NCI-H446 treated with DMSO at 0.1 percent for 48 hours (cell line): ENCODE results near the gene KIF3B.
"Not testable (repeated sequence)": the region's sequence is repeated elsewhere in the genome, so short reads cannot be mapped to it uniquely, and the experiment has no call there.

Experiments
- DNase-seq: peaks from one replicate; lab custom pipeline; 2025; lab: John Stamatoyannopoulos, UW

The KIF3B gene

GRCh38 chr20:32296412-32296811, 19.0 kb downstream of the KIF3B start:
- DNase-seq = no peak

DNA sequence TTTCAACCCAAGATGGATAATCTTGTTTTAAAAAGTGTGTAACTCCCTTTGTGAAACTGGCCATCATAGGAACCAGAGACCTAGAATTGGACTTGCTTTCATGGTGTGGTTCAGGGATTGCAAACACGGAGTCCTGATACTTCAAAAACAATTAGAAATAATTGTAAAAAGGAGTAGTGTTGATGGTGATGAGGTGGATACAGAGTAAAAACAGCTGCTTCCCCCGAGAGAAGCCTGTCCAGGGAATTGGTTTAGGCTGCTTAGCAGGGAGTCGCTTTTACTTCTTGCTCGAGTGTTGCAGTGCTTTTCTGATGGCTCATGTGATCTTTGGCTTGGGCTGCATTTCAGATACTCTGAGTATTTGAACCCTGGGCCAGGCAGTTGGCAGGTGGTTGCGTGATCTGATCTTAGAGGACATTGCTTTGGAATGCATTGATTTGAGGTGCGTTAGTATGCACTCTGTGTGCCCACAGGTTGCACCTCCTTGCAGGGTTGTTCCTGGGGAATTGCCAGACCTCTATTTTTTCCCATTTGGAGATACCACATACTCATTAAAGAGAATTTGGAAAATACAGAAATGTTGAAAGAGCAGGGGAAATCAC, 19.5 kb downstream of the KIF3B start:
- no peak for DNase-seq

GRCh38 chr20:32297439-32297838, 20.0 kb downstream of the KIF3B start:
- DNase-seq = no peak

DNA sequence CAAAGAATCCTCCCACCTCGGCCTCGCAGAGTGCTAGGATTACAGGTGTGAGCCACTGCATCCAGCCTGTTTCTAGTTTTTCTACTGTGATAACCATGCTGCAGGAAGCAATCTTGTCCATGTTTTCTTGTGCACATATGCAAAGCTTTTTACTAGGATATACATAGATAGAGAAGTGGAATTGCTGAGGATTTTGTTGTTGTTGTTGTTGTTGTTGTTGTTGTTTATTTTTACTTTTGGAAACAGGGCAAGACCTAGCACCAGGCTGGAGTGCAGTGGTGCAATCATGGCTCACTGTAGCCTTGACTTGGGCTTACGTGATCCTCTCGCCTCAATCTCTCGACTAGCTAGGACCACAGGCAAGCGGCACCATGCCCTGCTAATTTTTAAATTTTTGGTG, 23.2 kb downstream of the KIF3B start:
- no peak for DNase-seq

DNA sequence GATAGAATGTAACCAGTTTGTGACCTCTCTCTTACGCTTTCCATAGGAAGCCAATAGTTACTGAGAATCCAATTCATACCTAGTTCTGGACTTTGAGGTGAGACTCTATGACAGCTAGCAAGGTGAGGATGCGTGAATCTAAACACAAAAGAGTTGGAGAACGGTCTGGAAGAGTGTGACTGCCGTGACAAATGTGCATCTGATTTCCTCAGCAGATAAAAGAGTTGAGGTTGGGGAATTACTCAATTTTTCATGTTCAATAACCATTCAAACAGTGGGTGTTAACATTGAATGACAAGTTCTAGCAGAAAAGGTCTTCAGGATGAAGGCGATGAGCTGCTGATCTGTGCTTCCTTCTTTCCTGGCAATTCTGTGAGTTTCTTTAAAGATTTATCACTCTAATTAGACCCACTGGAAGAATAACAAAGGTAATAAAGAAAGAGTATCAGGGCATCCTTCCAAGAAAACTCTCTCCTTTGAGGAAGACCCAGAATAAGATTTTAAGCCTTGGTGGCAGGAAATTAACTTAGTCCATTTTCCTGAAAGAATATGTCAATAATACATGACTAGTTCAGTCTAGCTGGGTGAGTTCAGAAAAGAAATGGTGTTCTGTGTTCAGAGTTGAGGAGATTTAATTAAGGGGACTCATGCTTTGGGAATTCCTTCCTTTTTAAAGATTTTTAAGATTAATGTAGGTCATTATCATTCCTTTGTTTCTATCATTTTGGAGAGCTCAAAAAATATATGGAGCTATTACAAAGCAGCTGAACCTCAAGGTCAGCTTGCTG, 24.5 kb downstream of the KIF3B start:
- no peak for DNase-seq

DNA sequence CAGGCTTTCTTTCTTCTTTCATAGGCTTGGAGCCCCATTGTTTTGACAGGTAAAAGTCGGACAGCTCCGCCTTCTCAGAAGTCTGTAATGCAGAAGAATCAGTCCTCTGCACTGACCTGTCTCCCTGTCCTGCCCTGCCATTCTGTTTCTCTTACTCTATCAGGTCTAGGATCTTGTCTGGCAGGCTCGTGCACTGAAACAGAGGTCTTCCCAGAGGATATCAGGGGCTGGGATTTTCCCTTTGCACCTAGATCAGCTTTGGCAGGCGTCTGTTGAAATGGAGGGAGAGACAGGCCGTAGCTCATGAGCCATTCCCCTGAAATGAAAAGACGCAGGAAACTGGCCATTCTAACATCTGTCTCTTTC, 25.0 kb downstream of the KIF3B start:
- no peak for DNase-seq

- no peak for DNase-seq
Observed at GRCh38 chr20:32304131-32304746, 26.8 kb downstream of the KIF3B start.

- no peak for DNase-seq
Observed at GRCh38 chr20:32312718-32313424, 35.4 kb downstream of the KIF3B start.

DNA sequence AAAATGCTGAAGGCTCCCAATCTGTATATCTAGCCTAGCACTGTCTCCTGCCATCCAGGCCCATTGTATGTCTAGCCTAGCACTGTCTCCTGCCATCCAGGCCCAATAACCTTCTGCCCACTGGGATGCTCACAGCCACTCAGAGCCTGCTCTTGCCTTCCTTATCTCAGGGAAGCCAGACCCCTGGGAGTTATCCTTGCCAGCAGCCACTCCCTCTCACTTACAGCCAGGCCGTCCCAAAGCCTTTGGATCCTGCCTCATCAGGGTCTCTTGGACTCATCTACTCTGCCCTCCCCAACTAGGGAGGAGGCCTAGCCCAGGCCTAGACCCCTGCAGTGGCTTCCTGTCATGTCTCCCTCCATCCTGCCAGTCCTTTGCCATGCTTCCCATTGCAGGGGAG, 37.3 kb downstream of the KIF3B start:
- DNase-seq = no peak

- no peak for DNase-seq
Observed at GRCh38 chr20:32315399-32315798, 37.9 kb downstream of the KIF3B start.

- no peak for DNase-seq
Observed at GRCh38 chr20:32315891-32316290, 38.4 kb downstream of the KIF3B start.

GRCh38 chr20:32316667-32317066, 39.2 kb downstream of the KIF3B start:
- DNase-seq = no peak

DNA sequence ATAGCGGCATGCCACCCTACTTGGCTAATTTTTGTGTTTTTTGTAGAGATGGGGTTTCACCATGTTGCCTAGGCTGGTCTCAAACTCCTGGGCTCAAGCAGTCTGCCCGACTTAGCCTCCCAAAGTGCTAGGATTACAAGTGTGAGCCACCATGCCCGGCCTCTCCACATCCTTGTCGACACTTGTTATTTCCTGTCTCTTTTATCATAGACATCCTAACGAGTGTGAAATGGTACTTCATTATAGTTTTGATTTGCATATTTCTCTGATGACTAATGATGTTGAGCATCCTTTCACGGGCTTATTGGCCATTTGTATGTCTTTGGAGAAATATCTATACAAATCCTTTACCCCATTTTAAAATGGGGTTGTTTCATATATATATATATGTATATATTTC, 41.6 kb downstream of the KIF3B start:
- DNase-seq = no peak

DNA sequence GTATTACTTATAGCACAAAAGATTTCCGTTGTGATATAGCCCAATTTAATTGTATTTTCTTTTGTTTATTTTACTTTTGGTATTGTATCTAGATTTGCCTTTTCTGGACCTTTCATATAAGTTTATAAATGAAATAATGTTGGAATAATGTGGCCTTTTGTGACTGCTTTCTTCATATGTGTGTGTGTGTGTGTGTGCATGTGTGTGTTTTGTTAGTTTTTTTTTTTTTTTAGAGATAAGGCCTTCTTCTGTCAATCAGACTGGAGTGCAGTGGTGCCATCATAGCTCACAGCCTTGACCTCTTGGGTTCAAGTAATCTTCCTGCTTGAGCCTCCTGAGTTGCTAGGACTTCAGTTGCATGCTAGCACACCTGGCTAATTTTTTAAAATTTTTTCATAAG, 42.9 kb downstream of the KIF3B start:
- no peak for DNase-seq

- DNase-seq = no peak
Observed at GRCh38 chr20:32321390-32321789, 43.9 kb downstream of the KIF3B start.

DNA sequence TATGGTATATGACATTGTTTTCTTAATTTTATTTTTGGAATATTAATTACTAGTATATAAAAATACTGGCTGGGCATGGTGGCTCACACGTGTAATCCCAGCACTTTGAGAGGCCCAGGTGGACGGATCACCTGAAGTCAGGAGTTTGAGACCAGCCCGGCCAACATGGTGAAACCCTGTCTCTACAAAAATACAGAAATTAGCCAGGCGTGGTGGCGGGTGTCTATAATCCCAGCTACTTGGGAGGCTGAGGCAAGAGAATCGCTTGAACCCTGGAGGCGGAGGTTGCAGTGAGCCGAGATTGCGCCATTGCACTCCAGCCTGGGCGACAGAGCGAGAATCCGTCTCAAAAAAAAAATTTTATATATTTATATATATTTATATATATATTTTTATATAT, 44.8 kb downstream of the KIF3B start:
- not testable (repeated sequence) for DNase-seq

- DNase-seq = not testable (repeated sequence)
Observed at GRCh38 chr20:32323761-32324160, 46.3 kb downstream of the KIF3B start.

GRCh38 chr20:32325706-32326503, 48.5 kb downstream of the KIF3B start:
- no peak for DNase-seq

DNA sequence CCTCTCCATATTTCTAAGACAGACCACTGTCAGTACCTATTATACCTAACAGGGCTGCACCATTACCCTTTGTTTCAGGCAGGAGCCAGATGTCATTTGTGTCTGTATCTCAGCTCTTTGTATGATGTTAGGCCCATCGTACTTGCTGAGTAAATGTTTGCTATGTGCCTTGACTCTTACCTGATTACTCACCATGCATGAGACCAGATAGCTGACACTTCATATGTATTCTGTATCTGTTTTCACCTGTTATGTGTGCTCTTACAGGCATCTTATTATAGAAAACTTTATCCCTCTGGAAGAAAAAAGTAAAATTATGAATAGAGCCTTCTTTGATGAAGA, 49.0 kb downstream of the KIF3B start:
- no peak for DNase-seq

- no peak for DNase-seq
Observed at GRCh38 chr20:32327087-32327681, 49.7 kb downstream of the KIF3B start.

DNA sequence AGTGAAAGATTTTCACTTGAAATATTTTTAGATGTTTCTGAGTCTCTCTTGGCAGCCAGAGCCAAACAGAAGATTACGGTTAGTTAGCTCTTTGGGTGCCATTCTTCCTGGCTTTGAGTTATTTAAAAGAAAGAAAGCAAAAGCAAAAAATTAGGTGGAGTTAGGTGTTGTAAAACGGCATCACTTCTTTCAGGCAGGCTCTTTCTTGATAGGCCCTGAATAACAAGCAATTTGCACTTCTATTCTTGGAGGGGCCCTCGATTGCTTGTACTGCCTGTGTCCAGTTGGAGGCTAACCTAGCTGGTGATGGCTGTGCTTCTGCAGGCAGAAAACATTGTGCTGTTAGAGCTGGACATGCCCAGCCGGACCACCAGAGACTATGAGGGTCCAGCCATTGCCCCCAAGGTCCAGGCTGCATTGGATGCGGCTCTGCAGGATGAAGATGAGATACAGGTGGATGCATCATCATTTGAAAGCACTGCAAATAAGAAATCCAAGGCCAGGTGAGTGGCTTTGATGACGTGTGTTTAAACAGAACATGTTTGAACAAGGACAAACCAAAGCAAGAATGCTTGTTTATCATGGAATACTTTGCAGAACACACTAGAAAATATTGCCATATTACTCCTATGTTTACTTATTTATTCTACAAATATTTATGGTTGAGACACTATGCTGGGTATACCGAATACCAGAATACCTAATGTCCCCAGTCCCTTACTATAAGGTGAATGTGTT, 52.5 kb downstream of the KIF3B start:
- no peak for DNase-seq
